Ovary (tissue), 3 donors: Measurements from ENCODE around the gene SAE1.

ENCODE experiments used
- POLR2A ChIP-seq: fragments of 450-650 bp; IDR thresholded peaks from one replicate; pipeline ENCODE4 v1.6.1; 2017; ENCODE audit warnings: antibody characterized with exemption, mild to moderate bottlenecking, moderate library complexity
- TF ChIP-seq, protein P1 (sequence below), 3 donors: fragments of 450-650 bp in 2 of 3; fragments of 200-600 bp in 1 of 3; IDR thresholded peaks; one replicate each; pipeline versions ENCODE4 v1.5.1 to v1.8.0; 2016 to 2022; ENCODE audit warnings: antibody characterized with exemption in 3 of 3, mild to moderate bottlenecking in 1 of 3
- donor health status: DM: no; HTN: no; CAD: no.

DNA sequence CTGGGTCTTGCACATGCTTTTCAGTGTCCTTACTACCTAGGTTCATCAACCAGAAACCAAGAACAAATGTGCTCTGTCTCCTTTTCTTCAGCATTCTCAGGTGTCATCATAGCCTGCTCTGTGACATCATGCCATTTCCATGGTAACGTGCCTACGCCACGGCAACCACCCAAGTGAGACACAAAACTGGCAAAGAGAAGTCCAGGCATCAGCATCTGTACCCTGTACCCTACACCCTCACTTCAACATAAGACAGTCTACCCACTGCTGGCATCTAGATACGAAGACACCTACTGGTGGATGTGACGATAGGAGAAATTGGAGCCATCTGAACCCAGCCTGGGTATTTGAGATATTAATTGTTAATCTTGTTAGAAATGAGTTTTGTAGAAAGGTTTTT is 30.3 kb upstream of the SAE1 start:
- TF ChIP-seq, protein P1, sequence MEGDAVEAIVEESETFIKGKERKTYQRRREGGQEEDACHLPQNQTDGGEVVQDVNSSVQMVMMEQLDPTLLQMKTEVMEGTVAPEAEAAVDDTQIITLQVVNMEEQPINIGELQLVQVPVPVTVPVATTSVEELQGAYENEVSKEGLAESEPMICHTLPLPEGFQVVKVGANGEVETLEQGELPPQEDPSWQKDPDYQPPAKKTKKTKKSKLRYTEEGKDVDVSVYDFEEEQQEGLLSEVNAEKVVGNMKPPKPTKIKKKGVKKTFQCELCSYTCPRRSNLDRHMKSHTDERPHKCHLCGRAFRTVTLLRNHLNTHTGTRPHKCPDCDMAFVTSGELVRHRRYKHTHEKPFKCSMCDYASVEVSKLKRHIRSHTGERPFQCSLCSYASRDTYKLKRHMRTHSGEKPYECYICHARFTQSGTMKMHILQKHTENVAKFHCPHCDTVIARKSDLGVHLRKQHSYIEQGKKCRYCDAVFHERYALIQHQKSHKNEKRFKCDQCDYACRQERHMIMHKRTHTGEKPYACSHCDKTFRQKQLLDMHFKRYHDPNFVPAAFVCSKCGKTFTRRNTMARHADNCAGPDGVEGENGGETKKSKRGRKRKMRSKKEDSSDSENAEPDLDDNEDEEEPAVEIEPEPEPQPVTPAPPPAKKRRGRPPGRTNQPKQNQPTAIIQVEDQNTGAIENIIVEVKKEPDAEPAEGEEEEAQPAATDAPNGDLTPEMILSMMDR (IDR thresholded peaks at IDR 0.05): no peak
- TF ChIP-seq POLR2A: no peak
